ENCODE results near the gene ABAT. TPM values are rescaled to one million over a fixed set of nuclear protein-coding genes. Genes with fewer than 3 reads are reported as not detected.

The ABAT gene
- total and polyA plus RNA-seq, 2 donors (not counting 1 experiment from before 2014, with no cell fraction given): 6.2 to 14.3 TPM

DNA sequence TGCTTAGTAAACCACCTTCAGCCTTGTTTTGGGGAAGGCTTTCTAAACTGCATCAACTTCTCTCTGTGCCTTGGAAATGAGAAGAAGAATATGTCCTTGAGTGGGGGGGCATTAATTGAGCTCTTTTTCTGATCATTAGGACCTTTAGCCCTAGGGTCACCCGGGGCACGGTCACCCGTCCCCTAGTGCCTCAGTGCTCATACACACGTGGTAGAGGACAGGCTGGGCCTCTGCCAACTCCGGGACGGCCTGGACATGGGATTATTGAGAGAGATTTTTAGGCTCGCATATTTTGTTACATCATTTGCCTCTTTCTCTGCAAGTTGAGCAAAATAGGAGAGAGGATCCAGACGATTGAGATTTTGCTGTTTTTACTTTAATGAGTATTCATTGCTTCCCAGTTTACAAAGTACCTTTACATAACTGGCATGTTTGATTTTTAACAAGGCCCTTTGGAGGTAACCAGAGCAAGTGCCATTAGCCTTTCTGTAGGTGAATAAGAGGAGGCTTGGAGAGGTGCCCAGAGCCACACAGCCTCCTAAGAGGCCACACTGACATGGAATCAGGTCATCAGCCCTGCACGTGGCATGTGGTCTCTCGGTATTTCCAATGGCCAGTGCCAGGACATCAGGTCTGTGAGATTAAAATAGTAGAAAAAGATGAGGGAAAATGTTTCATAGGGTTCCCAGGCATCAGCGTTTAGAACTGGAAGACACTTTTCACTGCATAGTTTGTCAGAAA, 134.4 kb downstream of the ABAT start:
- Mint-ChIP-seq H3K9me3 (ENCODE audit: insufficient read depth) (no peaks in the 10 kb centered on the region), H3K4me1 (no peaks in the 10 kb centered on the region), H3K27me3 (no peaks in the 10 kb centered on the region), H3K27ac (no peak overlapping the region), H3K4me3 (no peak overlapping the region)
- Histone ChIP-seq H3K36me3 (replicated peaks in 1 of 2; ENCODE audit: control extremely low read depth in 1 of 2, control insufficient read depth in 1 of 2, extremely low read depth in 1 of 2, insufficient read depth in 2 of 2, low read length in 1 of 2) (peaks cover 0 to 86% of the 10 kb centered on the region in 2 experiments), H3K79me2 (ENCODE audit: control insufficient read depth, insufficient read depth, low read length) (peaks cover 18% of the 10 kb centered on the region), H3K4me1 (ENCODE audit: control insufficient read depth in 2 of 2, insufficient read depth in 2 of 2, low read length in 2 of 2) (no peaks in the 10 kb centered on the region), H3K4me3 (ENCODE audit: control extremely low read depth in 1 of 5, extremely low read depth in 1 of 5, insufficient read depth in 1 of 5, low read depth in 2 of 5, low read length in 4 of 5) (no peak overlapping the region), H3K4me2 (replicated peaks; ENCODE audit: low read depth, low read length, poor library complexity, severe bottlenecking) (no peak overlapping the region), H2AFZ (ENCODE audit: insufficient read depth, low read depth, low read length, poor library complexity, severe bottlenecking) (no peak overlapping the region), H3K27me3 (replicated peaks in 1 of 4; ENCODE audit: control extremely low read depth in 1 of 4, control insufficient read depth in 3 of 4, insufficient read depth in 4 of 4, low read length in 3 of 4) (no peaks in the 10 kb centered on the region), H3K9me3 (ENCODE audit: control extremely low read depth in 1 of 3, control insufficient read depth in 2 of 3, insufficient read depth in 1 of 3, low read length in 2 of 3) (no peaks in the 10 kb centered on the region), H3K9ac (ENCODE audit: low read length) (no peak overlapping the region), H3K27ac (ENCODE audit: low read length in 2 of 2) (no peak overlapping the region), H4K20me1 (ENCODE audit: control insufficient read depth, insufficient read depth, low read length, poor library complexity, severe bottlenecking) (peaks cover 5% of the 10 kb centered on the region)
- no peak for ATAC-seq (ENCODE audit: low read depth)
- POLR2A ChIA-PET: no interaction called here
- no peak for DNase-seq
- CTCF ChIA-PET: no interaction called here
- WGBS (ENCODE audit: insufficient coverage): 98% methylated on average over 10 of the region's 11 CpGs
- TF ChIP-seq, protein P1, sequence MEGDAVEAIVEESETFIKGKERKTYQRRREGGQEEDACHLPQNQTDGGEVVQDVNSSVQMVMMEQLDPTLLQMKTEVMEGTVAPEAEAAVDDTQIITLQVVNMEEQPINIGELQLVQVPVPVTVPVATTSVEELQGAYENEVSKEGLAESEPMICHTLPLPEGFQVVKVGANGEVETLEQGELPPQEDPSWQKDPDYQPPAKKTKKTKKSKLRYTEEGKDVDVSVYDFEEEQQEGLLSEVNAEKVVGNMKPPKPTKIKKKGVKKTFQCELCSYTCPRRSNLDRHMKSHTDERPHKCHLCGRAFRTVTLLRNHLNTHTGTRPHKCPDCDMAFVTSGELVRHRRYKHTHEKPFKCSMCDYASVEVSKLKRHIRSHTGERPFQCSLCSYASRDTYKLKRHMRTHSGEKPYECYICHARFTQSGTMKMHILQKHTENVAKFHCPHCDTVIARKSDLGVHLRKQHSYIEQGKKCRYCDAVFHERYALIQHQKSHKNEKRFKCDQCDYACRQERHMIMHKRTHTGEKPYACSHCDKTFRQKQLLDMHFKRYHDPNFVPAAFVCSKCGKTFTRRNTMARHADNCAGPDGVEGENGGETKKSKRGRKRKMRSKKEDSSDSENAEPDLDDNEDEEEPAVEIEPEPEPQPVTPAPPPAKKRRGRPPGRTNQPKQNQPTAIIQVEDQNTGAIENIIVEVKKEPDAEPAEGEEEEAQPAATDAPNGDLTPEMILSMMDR (IDR thresholded peaks at IDR 0.05): no peak
- no peak for TF ChIP-seq EZH2 (IDR thresholded peaks at IDR 0.05; ENCODE audit: borderline replicate concordance, insufficient read depth, low read depth, low read length, poor library complexity, severe bottlenecking)
- intact Hi-C loops (cut with micrococcal nuclease): no loop called here

DNA sequence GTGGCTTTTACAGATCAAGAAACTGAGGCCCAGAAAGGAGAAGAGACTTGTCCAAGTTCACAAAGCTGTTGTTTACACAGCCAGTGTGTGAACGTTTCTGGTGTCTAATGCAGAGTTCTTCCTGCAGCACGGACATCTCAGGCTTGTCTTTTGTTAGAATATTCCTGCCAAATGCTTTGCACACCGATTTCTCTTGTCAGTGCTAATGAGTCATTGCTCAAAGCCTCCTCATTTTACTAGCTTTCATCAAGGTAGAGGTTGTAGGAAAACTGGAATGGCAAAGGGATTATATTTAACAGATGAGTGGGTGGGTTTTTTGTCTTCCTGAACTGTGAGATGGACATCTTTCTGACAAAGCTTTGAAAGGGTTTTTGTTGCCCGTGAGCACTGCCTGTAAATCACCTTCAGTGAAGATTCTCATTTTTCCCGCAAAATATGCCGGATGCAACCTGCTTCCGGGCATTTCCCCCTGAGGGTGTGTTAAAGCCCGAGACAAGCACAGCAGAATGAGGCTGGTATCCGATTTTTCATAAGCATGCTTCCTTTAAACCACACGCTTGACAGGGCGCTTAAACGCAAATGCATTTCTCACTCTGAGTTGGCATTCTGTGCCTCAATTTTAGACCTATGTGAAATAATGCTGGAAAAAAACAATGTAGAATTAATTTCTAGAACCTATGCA, 137.9 kb downstream of the ABAT start:
- TF ChIP-seq EZH2 (IDR thresholded peaks at IDR 0.05; ENCODE audit: borderline replicate concordance, insufficient read depth, low read depth, low read length, poor library complexity, severe bottlenecking): no peak
- TF ChIP-seq, protein P1 (IDR thresholded peaks at IDR 0.05): no peak
- Mint-ChIP-seq H3K27ac (no peak overlapping the region), H3K27me3 (no peaks in the 10 kb centered on the region), H3K4me3 (no peak overlapping the region), H3K4me1 (peaks cover 2% of the 10 kb centered on the region), H3K9me3 (ENCODE audit: insufficient read depth) (no peaks in the 10 kb centered on the region)
- Histone ChIP-seq H3K4me2 (replicated peaks; ENCODE audit: low read depth, low read length, poor library complexity, severe bottlenecking) (no peak overlapping the region), H3K79me2 (ENCODE audit: control insufficient read depth, insufficient read depth, low read length) (peaks cover 8% of the 10 kb centered on the region), H3K4me3 (ENCODE audit: control extremely low read depth in 1 of 5, extremely low read depth in 1 of 5, insufficient read depth in 1 of 5, low read depth in 2 of 5, low read length in 4 of 5) (no peak overlapping the region), H2AFZ (ENCODE audit: insufficient read depth, low read depth, low read length, poor library complexity, severe bottlenecking) (no peak overlapping the region), H3K9ac (ENCODE audit: low read length) (no peak overlapping the region), H3K27ac (ENCODE audit: low read length in 2 of 2) (no peak overlapping the region), H3K4me1 (ENCODE audit: control insufficient read depth in 2 of 2, insufficient read depth in 2 of 2, low read length in 2 of 2) (no peaks in the 10 kb centered on the region), H3K27me3 (replicated peaks in 1 of 4; ENCODE audit: control extremely low read depth in 1 of 4, control insufficient read depth in 3 of 4, insufficient read depth in 4 of 4, low read length in 3 of 4) (no peaks in the 10 kb centered on the region), H4K20me1 (ENCODE audit: control insufficient read depth, insufficient read depth, low read length, poor library complexity, severe bottlenecking) (peaks cover 5% of the 10 kb centered on the region), H3K36me3 (replicated peaks in 1 of 2; ENCODE audit: control extremely low read depth in 1 of 2, control insufficient read depth in 1 of 2, extremely low read depth in 1 of 2, insufficient read depth in 2 of 2, low read length in 1 of 2) (peaks cover 1 to 90% of the 10 kb centered on the region in 2 experiments), H3K9me3 (ENCODE audit: control extremely low read depth in 1 of 3, control insufficient read depth in 2 of 3, insufficient read depth in 1 of 3, low read length in 2 of 3) (no peaks in the 10 kb centered on the region)
- ChIA-PET CTCF (no interaction called here), POLR2A (no interaction called here)
- intact Hi-C loops (cut with micrococcal nuclease): no loop called here
- 90% methylated on average over 7 of the region's 12 CpGs for WGBS (ENCODE audit: insufficient coverage)
- ATAC-seq (ENCODE audit: low read depth) (no peak), DNase-seq (no peak)

Data from B cell (primary cell).